Measurements from ENCODE around the gene HSPBP1.

Gene HSPBP1

GRCh38 chr19:55324662-55325061, 44.8 kb upstream of the HSPBP1 start:
- Histone ChIP-seq H3K27ac (ENCODE audit: low read length) (no peak overlapping the region), H3K4me2 (ENCODE audit: low read depth, low read length) (no peak overlapping the region), H2AFZ (ENCODE audit: low read length) (peak overlapping the region; percentile 47), H3K9ac (ENCODE audit: low read length) (no peak overlapping the region), H3K4me3 (ENCODE audit: low read length) (no peak overlapping the region), H3F3A (ENCODE audit: insufficient read depth, low read length) (no peaks in the 10 kb centered on the region), H3K9me3 (replicated peaks; ENCODE audit: insufficient read depth, low read length) (no peaks in the 10 kb centered on the region), H3K4me1 (ENCODE audit: low read length) (no peaks in the 10 kb centered on the region), H3K79me2 (ENCODE audit: low read length) (no peaks in the 10 kb centered on the region), H3K27me3 (replicated peaks; ENCODE audit: insufficient read depth, low read length) (no peaks in the 10 kb centered on the region), H4K20me1 (ENCODE audit: insufficient read depth, low read length) (no peaks in the 10 kb centered on the region), H3K36me3 (replicated peaks; ENCODE audit: insufficient read depth, low read length) (no peaks in the 10 kb centered on the region), H3K9me2 (replicated peaks; ENCODE audit: insufficient read depth, low read length) (no peaks in the 10 kb centered on the region)
- TF ChIP-seq EZH2 (optimal IDR thresholded peaks at IDR 0.05; ENCODE audit: low read depth, low read length), result no peak
- no peak for TF ChIP-seq CTCF (IDR thresholded peaks at IDR 0.05; ENCODE audit: low read length)
- no peak for TF ChIP-seq EZH2phosphoT487 (IDR thresholded peaks at IDR 0.05; ENCODE audit: low read length)
- no peak for DNase-seq

GRCh38 chr19:55322204-55322885, 42.4 kb upstream of the HSPBP1 start:
- Histone ChIP-seq H3K4me1 (ENCODE audit: low read length) (no peaks in the 10 kb centered on the region), H3K79me2 (ENCODE audit: low read length) (no peaks in the 10 kb centered on the region), H2AFZ (ENCODE audit: low read length) (no peak overlapping the region), H3K4me2 (ENCODE audit: low read depth, low read length) (no peak overlapping the region), H4K20me1 (ENCODE audit: insufficient read depth, low read length) (no peaks in the 10 kb centered on the region), H3K36me3 (replicated peaks; ENCODE audit: insufficient read depth, low read length) (no peaks in the 10 kb centered on the region), H3K9ac (ENCODE audit: low read length) (no peak overlapping the region), H3K9me3 (replicated peaks; ENCODE audit: insufficient read depth, low read length) (no peaks in the 10 kb centered on the region), H3K4me3 (ENCODE audit: low read length) (no peak overlapping the region), H3K27me3 (replicated peaks; ENCODE audit: insufficient read depth, low read length) (no peaks in the 10 kb centered on the region), H3F3A (ENCODE audit: insufficient read depth, low read length) (no peaks in the 10 kb centered on the region), H3K27ac (ENCODE audit: low read length) (no peak overlapping the region), H3K9me2 (replicated peaks; ENCODE audit: insufficient read depth, low read length) (no peaks in the 10 kb centered on the region)
- DNase-seq, result no peak
- TF ChIP-seq CTCF (IDR thresholded peaks at IDR 0.05; ENCODE audit: low read length) (no peak), EZH2 (optimal IDR thresholded peaks at IDR 0.05; ENCODE audit: low read depth, low read length) (no peak), EZH2phosphoT487 (IDR thresholded peaks at IDR 0.05; ENCODE audit: low read length) (no peak)

- H3F3A ChIP-seq (ENCODE audit: insufficient read depth, low read length), result no peaks in the 10 kb centered on the region
- no peak overlapping the region for H3K9ac ChIP-seq (ENCODE audit: low read length)
- no peaks in the 10 kb centered on the region for H3K9me2 ChIP-seq (replicated peaks; ENCODE audit: insufficient read depth, low read length)
- DNase-seq, result no peak
- no peak overlapping the region for H3K4me2 ChIP-seq (ENCODE audit: low read depth, low read length)
- no peaks in the 10 kb centered on the region for H3K4me1 ChIP-seq (ENCODE audit: low read length)
- H4K20me1 ChIP-seq (ENCODE audit: insufficient read depth, low read length), result no peaks in the 10 kb centered on the region
- H2AFZ ChIP-seq (ENCODE audit: low read length), result no peak overlapping the region
- no peaks in the 10 kb centered on the region for H3K79me2 ChIP-seq (ENCODE audit: low read length)
- no peaks in the 10 kb centered on the region for H3K9me3 ChIP-seq (replicated peaks; ENCODE audit: insufficient read depth, low read length)
- no peak overlapping the region for H3K4me3 ChIP-seq (ENCODE audit: low read length)
- H3K27me3 ChIP-seq (replicated peaks; ENCODE audit: insufficient read depth, low read length), result no peaks in the 10 kb centered on the region
- H3K27ac ChIP-seq (ENCODE audit: low read length), result no peak overlapping the region
- TF ChIP-seq CTCF (IDR thresholded peaks at IDR 0.05; ENCODE audit: low read length) (no peak), EZH2phosphoT487 (IDR thresholded peaks at IDR 0.05; ENCODE audit: low read length) (no peak), EZH2 (optimal IDR thresholded peaks at IDR 0.05; ENCODE audit: low read depth, low read length) (no peak)
- H3K36me3 ChIP-seq (replicated peaks; ENCODE audit: insufficient read depth, low read length), result no peaks in the 10 kb centered on the region
Observed at GRCh38 chr19:55321466-55322137, 41.7 kb upstream of the HSPBP1 start.

Data from MM.1S (cell line).